GM19397 (cell line): Measurements from ENCODE around the gene THYN1.

Experiments used
- ATAC-seq: cut with Tn5 transposase; IDR thresholded peaks from one replicate; pipeline ENCODE4 v1.9.1; 2021; ENCODE audit warnings: mild to moderate bottlenecking, moderate library complexity; ENCODE audit not compliant: unreplicated experiment

THYN1 gene

GRCh38 chr11:134252346-134253187 lies 585 bp downstream of the THYN1 start:
- peak; percentile 19 for ATAC-seq

- no peak for ATAC-seq
Measured at GRCh38 chr11:134250675-134251074, 2.5 kb downstream of the THYN1 start.

GRCh38 chr11:134250246-134250645 lies 2.9 kb downstream of the THYN1 start:
- no peak for ATAC-seq

GRCh38 chr11:134248910-134249480 lies 4.2 kb downstream of the THYN1 start:
- no peak for ATAC-seq

GRCh38 chr11:134246678-134247077 lies 6.5 kb downstream of the THYN1 start:
- ATAC-seq: no peak

GRCh38 chr11:134246100-134246499 lies 7.1 kb downstream of the THYN1 start:
- ATAC-seq: no peak

- no peak for ATAC-seq
Measured at GRCh38 chr11:134245434-134245833, 7.7 kb downstream of the THYN1 start.

GRCh38 chr11:134244593-134244992 lies 8.6 kb downstream of the THYN1 start:
- ATAC-seq: peak; percentile 78

- ATAC-seq: no peak
Measured at GRCh38 chr11:134243913-134244312, 9.2 kb downstream of the THYN1 start.

- no peak for ATAC-seq
Measured at GRCh38 chr11:134242376-134242775, 10.8 kb downstream of the THYN1 start.

GRCh38 chr11:134240592-134240991 lies 12.6 kb downstream of the THYN1 start:
- ATAC-seq: no peak

- ATAC-seq: no peak
Measured at GRCh38 chr11:134238956-134239355, 14.2 kb downstream of the THYN1 start.

GRCh38 chr11:134237557-134237922 lies 15.6 kb downstream of the THYN1 start:
- no peak for ATAC-seq

GRCh38 chr11:134236834-134237556 lies 16.2 kb downstream of the THYN1 start:
- ATAC-seq: no peak

- no peak for ATAC-seq
Measured at GRCh38 chr11:134235399-134235798, 17.8 kb downstream of the THYN1 start.

- no peak for ATAC-seq
Measured at GRCh38 chr11:134233729-134234179, 19.4 kb downstream of the THYN1 start.

GRCh38 chr11:134231958-134232659 lies 21.0 kb downstream of the THYN1 start:
- no peak for ATAC-seq

GRCh38 chr11:134230339-134230738 lies 22.8 kb downstream of the THYN1 start:
- ATAC-seq: no peak

- no peak for ATAC-seq
Measured at GRCh38 chr11:134229126-134229790, 23.9 kb downstream of the THYN1 start.

- peak; percentile 48 for ATAC-seq
Measured at GRCh38 chr11:134228625-134229024, 24.5 kb downstream of the THYN1 start.
